Stimulated activated memory B cell treated with anti-CD40 and anti-IgM and Interleukin-4, amounts not matched to agents 10 μg/mL and 1 μg/mL and 100 μg/mL, for 72 hours (primary cell): ENCODE results near the gene NUP107.

Experiments used
- ATAC-seq: fragments of 150-1000 bp; cut with Tn5 transposase; 2 replicates; pipeline ENCODE4 v1.10.0; 2021
- H3K27ac Mint-ChIP-seq: one replicate; pipeline ENCODE4 v1.8.0; 2022; ENCODE audit warnings: mild to moderate bottlenecking, mixed read lengths
- H3K27me3 Mint-ChIP-seq: one replicate; pipeline ENCODE4 v1.8.0; 2022; ENCODE audit warnings: mixed read lengths
- H3K36me3 Mint-ChIP-seq: one replicate; pipeline ENCODE4 v1.8.0; 2022; ENCODE audit warnings: mixed read lengths
- H3K4me1 Mint-ChIP-seq: one replicate; pipeline ENCODE4 v1.8.0; 2022; ENCODE audit warnings: mixed read lengths
- H3K4me3 Mint-ChIP-seq: one replicate; pipeline ENCODE4 v1.8.0; 2022; ENCODE audit warnings: mild to moderate bottlenecking, moderate library complexity, mixed read lengths
- H3K9me3 Mint-ChIP-seq: one replicate; pipeline ENCODE4 v1.8.0; 2022; ENCODE audit warnings: mixed read lengths

Gene NUP107

GRCh38 chr12:68776976-68777610 lies 90.3 kb downstream of the NUP107 start:
- H3K36me3 Mint-ChIP-seq: peaks cover 6% of the 10 kb centered on the region
- no peaks in the 10 kb centered on the region for H3K9me3 Mint-ChIP-seq
- peaks cover 19% of the 10 kb centered on the region for H3K4me1 Mint-ChIP-seq
- H3K4me3 Mint-ChIP-seq: no peak overlapping the region
- no peak for ATAC-seq
- H3K27ac Mint-ChIP-seq: no peak overlapping the region
- H3K27me3 Mint-ChIP-seq: no peaks in the 10 kb centered on the region

DNA sequence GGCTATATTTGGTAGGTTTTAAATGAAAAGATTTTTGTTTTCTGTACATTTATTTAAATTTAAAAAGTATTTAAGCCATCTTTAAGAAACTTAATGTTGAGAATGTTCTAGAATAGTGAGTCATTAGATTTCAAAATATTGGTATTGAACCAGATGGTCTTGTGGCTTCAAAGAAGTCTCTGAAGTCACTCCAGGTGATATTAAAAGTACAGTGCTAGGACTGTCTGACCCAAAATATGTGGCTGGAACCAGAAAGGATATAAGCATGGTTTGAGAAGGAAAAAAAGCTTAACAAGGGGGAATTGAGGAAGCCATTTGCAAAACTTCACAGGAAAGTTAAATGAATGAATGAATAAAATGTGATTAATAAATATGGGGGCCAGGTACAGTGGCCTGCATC lies 92.5 kb downstream of the NUP107 start:
- no peaks in the 10 kb centered on the region for H3K4me1 Mint-ChIP-seq
- peaks cover 6% of the 10 kb centered on the region for H3K36me3 Mint-ChIP-seq
- no peak for ATAC-seq
- H3K27me3 Mint-ChIP-seq: no peaks in the 10 kb centered on the region
- H3K27ac Mint-ChIP-seq: no peak overlapping the region
- no peak overlapping the region for H3K4me3 Mint-ChIP-seq
- H3K9me3 Mint-ChIP-seq: no peaks in the 10 kb centered on the region

DNA sequence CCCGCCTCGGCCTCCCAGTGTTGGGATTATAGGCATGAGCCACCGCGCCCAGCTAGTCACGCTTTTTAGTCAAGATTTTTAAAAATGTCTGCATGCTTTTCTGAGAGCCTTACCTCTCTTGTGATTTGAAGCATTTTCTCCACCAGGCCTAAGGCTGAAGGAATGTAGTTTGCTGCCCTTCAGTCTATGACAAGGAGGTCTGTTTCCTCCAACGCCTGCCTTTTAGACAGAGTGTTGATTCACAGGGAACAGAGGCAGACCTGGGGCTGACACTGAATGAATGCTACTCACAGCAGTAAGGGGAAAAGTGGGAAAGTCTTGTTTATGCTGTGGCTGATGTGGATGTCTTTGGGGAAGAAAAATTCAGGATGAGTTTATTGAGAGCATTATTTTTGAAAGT lies 94.0 kb downstream of the NUP107 start:
- no peaks in the 10 kb centered on the region for H3K9me3 Mint-ChIP-seq
- H3K4me3 Mint-ChIP-seq: no peak overlapping the region
- peaks cover 6% of the 10 kb centered on the region for H3K36me3 Mint-ChIP-seq

GRCh38 chr12:68781728-68782127 lies 95.0 kb downstream of the NUP107 start:
- H3K9me3 Mint-ChIP-seq: no peaks in the 10 kb centered on the region
- H3K4me1 Mint-ChIP-seq: no peaks in the 10 kb centered on the region
- ATAC-seq: no peak
- no peak overlapping the region for H3K4me3 Mint-ChIP-seq
- no peaks in the 10 kb centered on the region for H3K27me3 Mint-ChIP-seq
- H3K36me3 Mint-ChIP-seq: peaks cover 6% of the 10 kb centered on the region
- no peak overlapping the region for H3K27ac Mint-ChIP-seq

More for the DNA sequence above, 94.0 kb downstream of the NUP107 start:
- no peaks in the 10 kb centered on the region for H3K27me3 Mint-ChIP-seq
- no peaks in the 10 kb centered on the region for H3K4me1 Mint-ChIP-seq
- ATAC-seq: no peak
- H3K27ac Mint-ChIP-seq: no peak overlapping the region

DNA sequence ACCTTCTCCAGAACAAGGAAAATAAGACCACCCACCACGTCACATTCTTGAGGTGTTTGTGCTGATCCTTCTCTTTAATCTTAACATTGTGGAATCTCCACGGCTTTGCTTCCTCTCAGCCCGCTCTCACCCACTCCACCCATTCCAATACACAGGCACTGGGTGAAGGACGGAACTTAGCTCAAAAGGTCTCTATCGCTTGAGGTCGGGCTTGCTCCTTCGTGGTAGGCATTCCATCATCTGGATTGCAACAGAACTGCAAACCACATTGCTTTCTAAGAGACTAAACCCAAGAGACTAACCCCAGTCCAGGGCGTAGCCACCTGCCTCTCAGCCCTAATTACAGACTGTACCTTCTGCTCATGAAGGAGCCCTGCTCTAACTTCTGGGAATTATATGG lies 97.2 kb downstream of the NUP107 start:
- Mint-ChIP-seq H3K36me3 (peaks cover 6% of the 10 kb centered on the region), H3K27me3 (no peaks in the 10 kb centered on the region), H3K27ac (no peak overlapping the region), H3K4me1 (peaks cover 11% of the 10 kb centered on the region), H3K4me3 (no peak overlapping the region), H3K9me3 (no peaks in the 10 kb centered on the region)
- ATAC-seq: no peak

DNA sequence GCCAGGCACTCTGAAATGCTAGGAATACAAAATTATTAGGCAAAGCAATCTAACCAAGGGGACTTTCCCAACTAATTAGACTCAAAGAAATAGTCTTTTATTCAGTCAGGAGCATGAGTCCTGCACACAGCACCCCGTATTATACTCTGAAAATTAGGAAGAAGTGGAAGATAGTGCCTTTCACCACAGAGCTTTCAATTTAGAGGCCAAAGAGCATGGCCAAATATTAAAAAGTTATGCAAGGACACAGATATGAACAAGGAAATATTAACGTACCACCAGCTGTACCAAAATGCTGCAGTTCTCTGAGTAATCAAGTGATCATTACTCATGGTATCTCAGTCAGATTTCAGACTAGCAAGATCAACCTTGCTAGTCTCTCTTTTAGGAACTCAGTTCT lies 98.6 kb downstream of the NUP107 start:
- no peaks in the 10 kb centered on the region for H3K27me3 Mint-ChIP-seq
- H3K36me3 Mint-ChIP-seq: peaks cover 6% of the 10 kb centered on the region
- H3K9me3 Mint-ChIP-seq: no peaks in the 10 kb centered on the region
- no peak overlapping the region for H3K4me3 Mint-ChIP-seq
- H3K27ac Mint-ChIP-seq: no peak overlapping the region
- ATAC-seq: no peak
- H3K4me1 Mint-ChIP-seq: peaks cover 11% of the 10 kb centered on the region

DNA sequence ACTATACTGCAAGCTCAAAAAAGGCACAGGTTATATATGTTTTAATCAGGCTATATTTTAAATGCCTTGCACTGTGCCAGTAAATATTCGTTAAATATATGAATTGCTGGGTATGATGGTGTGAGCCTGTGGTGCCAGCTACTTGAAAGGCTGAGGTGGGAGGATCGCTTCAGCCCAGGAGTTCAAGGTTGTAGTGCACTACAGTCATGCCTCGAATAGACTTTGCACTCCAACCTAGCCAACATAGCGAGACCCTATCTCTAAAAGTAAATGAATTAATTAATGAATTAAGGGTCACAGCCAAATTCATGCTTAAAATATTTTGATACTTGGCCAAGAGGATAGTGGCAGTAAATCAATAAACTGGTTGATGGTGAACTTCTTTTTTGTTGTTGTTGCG lies 99.0 kb downstream of the NUP107 start:
- no peak overlapping the region for H3K27ac Mint-ChIP-seq
- H3K36me3 Mint-ChIP-seq: peaks cover 6% of the 10 kb centered on the region
- peaks cover 11% of the 10 kb centered on the region for H3K4me1 Mint-ChIP-seq
- H3K27me3 Mint-ChIP-seq: no peaks in the 10 kb centered on the region
- no peaks in the 10 kb centered on the region for H3K9me3 Mint-ChIP-seq
- ATAC-seq: no peak
- no peak overlapping the region for H3K4me3 Mint-ChIP-seq

GRCh38 chr12:68786929-68787328 lies 100.2 kb downstream of the NUP107 start:
- Mint-ChIP-seq H3K27me3 (no peaks in the 10 kb centered on the region), H3K4me1 (peaks cover 11% of the 10 kb centered on the region), H3K36me3 (peaks cover 1% of the 10 kb centered on the region), H3K4me3 (no peak overlapping the region), H3K27ac (peak overlapping the region; percentile 67), H3K9me3 (no peaks in the 10 kb centered on the region)
- ATAC-seq: no peak

GRCh38 chr12:68788554-68789143 lies 101.9 kb downstream of the NUP107 start:
- no peaks in the 10 kb centered on the region for H3K9me3 Mint-ChIP-seq
- H3K4me1 Mint-ChIP-seq: peaks cover 11% of the 10 kb centered on the region
- no peak for ATAC-seq
- no peak overlapping the region for H3K4me3 Mint-ChIP-seq
- no peaks in the 10 kb centered on the region for H3K27me3 Mint-ChIP-seq
- peak overlapping the region; percentile 67 for H3K27ac Mint-ChIP-seq
- no peaks in the 10 kb centered on the region for H3K36me3 Mint-ChIP-seq

DNA sequence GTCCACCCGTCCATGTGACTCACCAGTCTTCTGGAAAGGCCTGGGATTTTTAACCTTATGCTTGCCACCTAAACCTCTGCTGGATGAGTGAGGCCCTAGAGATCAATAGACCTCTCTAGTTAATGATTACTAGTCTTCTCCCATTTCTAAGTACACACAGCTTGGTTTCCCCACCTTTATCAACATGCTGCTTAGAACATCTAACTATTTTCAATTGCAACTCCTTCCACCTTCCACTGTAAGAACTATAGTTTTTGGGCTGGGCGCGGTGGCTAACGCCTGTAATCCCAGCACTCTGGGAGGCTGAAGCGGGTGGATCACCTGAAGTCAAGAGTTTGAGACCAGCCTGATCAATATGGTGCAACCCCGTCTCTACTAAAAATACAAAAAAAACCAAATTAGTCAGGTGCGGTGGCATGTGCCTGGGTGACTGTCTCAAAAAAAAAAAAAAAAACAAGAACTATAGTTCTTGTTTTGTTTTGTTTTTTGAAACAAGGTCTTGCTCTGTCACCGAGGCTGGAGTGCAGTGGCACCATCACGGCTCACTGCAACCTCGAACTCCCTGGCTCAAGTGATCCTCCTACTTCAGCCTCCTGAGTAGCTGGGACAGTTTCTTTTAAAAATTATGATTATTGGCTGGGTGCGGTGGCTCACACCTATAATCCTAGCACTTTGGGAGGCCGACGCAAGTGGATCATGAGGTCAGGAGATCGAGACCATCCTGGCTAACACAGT lies 102.5 kb downstream of the NUP107 start:
- no peak overlapping the region for H3K4me3 Mint-ChIP-seq
- no peaks in the 10 kb centered on the region for H3K36me3 Mint-ChIP-seq
- H3K27ac Mint-ChIP-seq: no peak overlapping the region
- peaks cover 11% of the 10 kb centered on the region for H3K4me1 Mint-ChIP-seq
- H3K27me3 Mint-ChIP-seq: no peaks in the 10 kb centered on the region
- no peaks in the 10 kb centered on the region for H3K9me3 Mint-ChIP-seq
- ATAC-seq: no peak

GRCh38 chr12:68790081-68790951 lies 103.5 kb downstream of the NUP107 start:
- no peaks in the 10 kb centered on the region for H3K36me3 Mint-ChIP-seq
- H3K9me3 Mint-ChIP-seq: no peaks in the 10 kb centered on the region
- no peak overlapping the region for H3K27ac Mint-ChIP-seq
- H3K4me1 Mint-ChIP-seq: peaks cover 11% of the 10 kb centered on the region
- no peak overlapping the region for H3K4me3 Mint-ChIP-seq
- no peaks in the 10 kb centered on the region for H3K27me3 Mint-ChIP-seq
- ATAC-seq: no peak

DNA sequence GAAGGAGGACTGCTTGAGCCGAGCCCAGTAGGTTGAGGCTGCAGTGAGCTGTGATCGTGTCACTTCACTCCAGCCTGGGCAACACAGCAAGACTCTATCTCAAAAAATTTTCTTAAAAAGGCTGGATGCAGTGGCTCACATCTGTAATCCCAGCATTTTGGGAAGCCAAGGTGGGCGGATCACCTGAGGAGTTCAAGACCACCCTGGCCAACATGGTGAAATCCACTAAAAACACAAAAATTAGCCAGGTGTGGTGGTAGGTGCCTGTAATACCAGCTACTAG lies 104.1 kb downstream of the NUP107 start:
- no peak overlapping the region for H3K4me3 Mint-ChIP-seq
- H3K27ac Mint-ChIP-seq: no peak overlapping the region
- H3K4me1 Mint-ChIP-seq: peaks cover 11% of the 10 kb centered on the region
- no peaks in the 10 kb centered on the region for H3K9me3 Mint-ChIP-seq
- no peaks in the 10 kb centered on the region for H3K27me3 Mint-ChIP-seq
- ATAC-seq: no peak
- H3K36me3 Mint-ChIP-seq: no peaks in the 10 kb centered on the region

DNA sequence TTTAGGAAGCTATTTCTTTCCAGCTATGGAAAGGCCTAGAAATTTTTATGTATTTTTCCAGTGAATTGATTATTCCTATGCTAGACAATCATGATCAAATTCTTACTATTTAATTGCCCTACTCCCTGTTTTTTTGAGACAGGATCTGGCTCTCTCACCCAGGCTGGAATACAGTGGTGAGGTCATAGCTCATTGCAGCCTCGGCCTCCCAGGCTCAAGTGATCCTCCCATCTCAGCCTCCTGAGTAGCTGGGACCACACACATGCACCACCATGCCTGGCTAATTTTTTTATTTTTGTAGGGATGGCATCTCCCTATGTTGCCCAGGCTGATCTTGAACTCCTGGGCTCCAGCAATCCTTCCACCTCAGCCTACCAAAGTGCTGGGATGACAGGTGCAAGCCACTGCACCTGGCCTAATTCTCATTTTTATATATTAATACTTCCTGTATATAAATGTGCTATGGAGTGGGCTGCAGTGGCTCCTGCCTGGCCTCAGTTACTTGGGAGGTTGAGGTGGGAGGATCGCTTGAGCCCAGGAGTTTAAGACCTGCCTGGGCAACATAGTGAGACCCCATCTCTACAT lies 105.2 kb downstream of the NUP107 start:
- Mint-ChIP-seq H3K9me3 (no peaks in the 10 kb centered on the region), H3K4me3 (no peak overlapping the region), H3K27ac (no peak overlapping the region), H3K36me3 (no peaks in the 10 kb centered on the region), H3K27me3 (no peaks in the 10 kb centered on the region), H3K4me1 (peaks cover 11% of the 10 kb centered on the region)
- ATAC-seq: no peak

GRCh38 chr12:68792952-68793351 lies 106.2 kb downstream of the NUP107 start:
- H3K4me3 Mint-ChIP-seq: no peak overlapping the region
- ATAC-seq: peak; percentile 76
- H3K36me3 Mint-ChIP-seq: no peaks in the 10 kb centered on the region
- no peaks in the 10 kb centered on the region for H3K27me3 Mint-ChIP-seq
- no peak overlapping the region for H3K27ac Mint-ChIP-seq
- H3K4me1 Mint-ChIP-seq: peaks cover 4% of the 10 kb centered on the region
- no peaks in the 10 kb centered on the region for H3K9me3 Mint-ChIP-seq

DNA sequence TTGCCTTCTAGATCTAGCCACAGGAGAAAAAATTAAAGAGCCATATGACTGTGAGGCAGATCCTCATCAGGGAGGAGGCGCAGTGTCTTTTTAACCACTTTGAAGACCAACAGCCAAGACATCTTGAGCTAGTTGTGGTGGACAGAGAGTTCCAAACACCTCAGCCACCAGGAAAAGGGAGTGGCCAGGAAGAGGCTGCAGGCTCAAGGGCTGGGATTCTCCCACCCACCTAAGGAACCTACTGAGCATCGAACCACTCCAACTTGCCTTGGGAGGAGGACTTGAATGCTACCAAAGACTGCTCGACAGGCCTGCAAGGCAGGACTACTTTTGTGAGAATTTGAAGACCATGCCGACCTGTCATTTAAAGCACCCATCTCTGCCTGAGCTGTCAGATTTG lies 106.7 kb downstream of the NUP107 start:
- H3K27ac Mint-ChIP-seq: no peak overlapping the region
- no peak overlapping the region for H3K4me3 Mint-ChIP-seq
- H3K36me3 Mint-ChIP-seq: no peaks in the 10 kb centered on the region
- H3K27me3 Mint-ChIP-seq: no peaks in the 10 kb centered on the region
- ATAC-seq: no peak
- H3K9me3 Mint-ChIP-seq: no peaks in the 10 kb centered on the region
- no peaks in the 10 kb centered on the region for H3K4me1 Mint-ChIP-seq
